Activated naive CD4-positive, alpha-beta T cell treated with anti-CD3 and anti-CD28 coated beads for 36 hours (primary cell): ENCODE results near the gene ZBTB43. TPM values are rescaled to one million over a fixed set of nuclear protein-coding genes. Genes with fewer than 3 reads are reported as not detected.

Experiments used
- CTCF ChIA-PET: fragments of 350-600 bp; sonication (Branson Sonifier 250); formaldehyde crosslinking; loops from one replicate; lab custom pipeline; 2021; ENCODE audit warnings: antibody characterized with exemption; lab: Charles Lee
- DNase-seq: peaks from one replicate; pipeline ENCODE4 v3.0.0-alpha.2; 2020
- H3K27ac Mint-ChIP-seq: one replicate; pipeline ENCODE4 v1.8.0; 2021; ENCODE audit warnings: mild to moderate bottlenecking, mixed read lengths
- H3K27me3 Mint-ChIP-seq: one replicate; pipeline ENCODE4 v1.8.0; 2021; ENCODE audit warnings: low read depth, mixed read lengths
- H3K36me3 Mint-ChIP-seq: one replicate; pipeline ENCODE4 v1.8.0; 2021; ENCODE audit warnings: low read depth, mixed read lengths
- H3K4me1 Mint-ChIP-seq: one replicate; pipeline ENCODE4 v1.8.0; 2021; ENCODE audit warnings: low read depth, mixed read lengths
- H3K4me3 Mint-ChIP-seq: one replicate; pipeline ENCODE4 v1.8.0; 2021; ENCODE audit warnings: mild to moderate bottlenecking, moderate library complexity, mixed read lengths
- H3K9me3 Mint-ChIP-seq: one replicate; pipeline ENCODE4 v1.8.0; 2021; ENCODE audit warnings: mixed read lengths
- intact Hi-C: fragments of 100-400 bp; cut with micrococcal nuclease; formaldehyde crosslinking; loops from one replicate; pipeline ENCODE4 v1.15.1; 2023
- total RNA-seq, 2 experiments: library from RNA; stranded (reverse); gene quantifications; one replicate each; pipeline ENCODE4 v1.2.3, GENCODE V29; 2021

Gene ZBTB43
- total RNA-seq, 2 experiments from 2014 or later, result 20.9 to 25.9 TPM

DNA sequence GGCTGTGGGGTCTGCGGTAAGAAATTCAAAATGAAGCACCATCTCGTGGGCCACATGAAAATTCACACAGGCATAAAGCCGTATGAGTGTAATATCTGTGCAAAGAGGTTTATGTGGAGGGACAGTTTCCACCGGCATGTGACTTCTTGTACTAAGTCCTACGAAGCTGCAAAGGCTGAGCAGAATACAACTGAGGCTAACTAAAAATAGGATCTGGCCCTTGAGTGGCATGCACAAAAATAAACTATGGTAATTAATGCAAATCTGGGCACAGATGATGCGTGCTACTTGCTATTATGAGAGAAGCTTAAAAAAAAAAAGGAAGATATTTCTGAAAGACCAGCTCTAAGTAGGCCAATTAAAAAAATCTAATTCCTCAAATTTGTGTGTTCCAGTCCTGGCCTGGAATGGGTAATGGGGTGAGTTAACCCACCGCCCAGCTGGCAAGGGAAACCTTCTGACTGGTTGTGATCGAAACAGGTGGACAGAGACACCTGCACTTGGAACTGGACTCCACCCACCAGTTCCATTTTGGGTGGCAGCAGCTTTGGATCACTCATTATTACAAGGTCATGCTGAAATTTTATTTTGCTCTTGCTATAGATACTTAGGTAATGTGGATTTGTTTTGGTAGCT lies 29.0 kb downstream of the ZBTB43 start:
- DNase-seq, result no peak
- intact Hi-C loops, result no loop called here
- peaks cover 20% of the 10 kb centered on the region for H3K4me1 Mint-ChIP-seq
- peaks cover 23% of the 10 kb centered on the region for H3K36me3 Mint-ChIP-seq
- H3K9me3 Mint-ChIP-seq, result no peaks in the 10 kb centered on the region
- H3K27me3 Mint-ChIP-seq, result no peaks in the 10 kb centered on the region
- no peak overlapping the region for H3K27ac Mint-ChIP-seq
- CTCF ChIA-PET, result interaction anchor here (0.7 to 1.0 kb wide), 2 partner anchors 14 to 33 kb away, joined by 3 to 4 read pairs; no protein-coding TSS in a partner anchor
- H3K4me3 Mint-ChIP-seq, result no peak overlapping the region

DNA sequence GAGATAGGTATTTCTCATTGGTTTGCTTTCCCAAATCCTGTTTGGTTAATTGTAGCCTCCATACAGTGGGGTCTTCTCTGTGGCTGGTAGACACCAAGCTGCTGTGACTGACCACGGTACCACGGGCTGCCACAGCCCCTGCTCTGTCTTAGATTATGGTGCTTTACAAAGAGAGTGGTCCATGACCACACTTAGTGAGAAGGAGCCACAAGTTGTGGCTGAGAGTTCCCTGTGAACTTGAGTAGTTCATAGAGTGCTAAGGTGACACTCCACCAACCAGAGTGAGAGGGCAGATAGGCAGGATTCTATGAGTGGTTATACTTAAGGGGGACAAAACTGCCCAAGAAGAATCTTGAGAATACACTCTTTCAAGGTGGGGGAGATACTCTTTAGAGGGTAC lies 29.8 kb downstream of the ZBTB43 start:
- H3K4me1 Mint-ChIP-seq, result peaks cover 23% of the 10 kb centered on the region
- no peaks in the 10 kb centered on the region for H3K9me3 Mint-ChIP-seq
- peaks cover 23% of the 10 kb centered on the region for H3K36me3 Mint-ChIP-seq
- intact Hi-C loops, result no loop called here
- no peak for DNase-seq
- no peaks in the 10 kb centered on the region for H3K27me3 Mint-ChIP-seq
- H3K4me3 Mint-ChIP-seq, result no peak overlapping the region
- H3K27ac Mint-ChIP-seq, result no peak overlapping the region
- CTCF ChIA-PET, result interaction anchor here (0.6 to 1.0 kb wide), 2 partner anchors 15 to 130 kb away, joined by 3 to 4 read pairs; no protein-coding TSS in a partner anchor

- Mint-ChIP-seq H3K27ac (no peak overlapping the region), H3K4me1 (peaks cover 19% of the 10 kb centered on the region), H3K9me3 (no peaks in the 10 kb centered on the region), H3K4me3 (no peak overlapping the region), H3K36me3 (peaks cover 23% of the 10 kb centered on the region), H3K27me3 (no peaks in the 10 kb centered on the region)
- intact Hi-C loops, result no loop called here
- CTCF ChIA-PET, result interaction anchor here (1.2 kb wide), 1 partner anchor 9 kb away, joined by 3 read pairs; no protein-coding TSS in a partner anchor
- no peak for DNase-seq
These were observed 31.4 kb downstream of the ZBTB43 start for GRCh38 chr9:126836216-126836615.

DNA sequence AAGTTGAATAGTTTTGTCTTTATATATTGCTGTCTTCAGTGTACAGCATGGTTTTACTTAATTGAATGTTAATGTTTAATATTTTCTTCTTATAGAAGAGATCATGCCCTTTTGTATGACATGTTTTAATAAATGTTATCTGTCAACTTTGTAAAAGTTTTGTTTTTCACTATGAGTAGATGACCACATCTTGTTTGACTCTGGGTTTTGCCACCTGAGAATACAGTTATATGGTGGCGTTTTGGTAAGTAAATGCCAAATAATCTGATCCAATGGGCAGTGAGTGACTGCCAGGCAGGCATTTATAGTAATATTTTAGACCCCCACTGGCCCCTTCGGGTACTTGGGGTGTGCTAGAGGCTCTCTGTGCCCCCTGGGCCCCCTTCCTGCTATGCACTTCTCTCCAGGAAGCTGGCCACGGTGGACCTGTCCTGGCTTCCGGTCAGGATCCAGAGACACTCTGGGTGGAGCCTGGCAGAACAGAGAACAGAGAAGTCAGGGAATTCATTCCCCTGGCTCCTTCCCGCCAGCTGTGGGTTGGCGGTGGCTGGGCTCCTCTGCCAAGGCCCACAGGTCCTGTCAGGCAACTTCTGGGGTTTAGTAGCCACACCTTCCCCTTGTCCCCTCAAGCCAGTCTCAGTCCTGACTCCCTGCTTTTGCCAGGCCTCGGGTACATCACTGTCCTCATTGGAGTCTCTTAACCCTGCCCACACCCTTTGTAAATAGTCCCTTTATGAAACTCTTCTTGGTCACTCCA lies 33.4 kb downstream of the ZBTB43 start:
- DNase-seq, result no peak
- no peaks in the 10 kb centered on the region for H3K9me3 Mint-ChIP-seq
- intact Hi-C loops, result no loop called here
- no peak overlapping the region for H3K4me3 Mint-ChIP-seq
- no peaks in the 10 kb centered on the region for H3K27me3 Mint-ChIP-seq
- peaks cover 19% of the 10 kb centered on the region for H3K36me3 Mint-ChIP-seq
- no peak overlapping the region for H3K27ac Mint-ChIP-seq
- H3K4me1 Mint-ChIP-seq, result peaks cover 19% of the 10 kb centered on the region
- CTCF ChIA-PET, result no interaction called here

- Mint-ChIP-seq H3K9me3 (no peaks in the 10 kb centered on the region), H3K27me3 (no peaks in the 10 kb centered on the region), H3K4me3 (no peak overlapping the region), H3K4me1 (peaks cover 21% of the 10 kb centered on the region), H3K36me3 (peaks cover 12% of the 10 kb centered on the region), H3K27ac (no peak overlapping the region)
- DNase-seq, result no peak
- CTCF ChIA-PET, result no interaction called here
- intact Hi-C loops, result no loop called here
These were observed 34.1 kb downstream of the ZBTB43 start for GRCh38 chr9:126838895-126839294.

GRCh38 chr9:126839301-126839700 lies 34.5 kb downstream of the ZBTB43 start:
- no peak for DNase-seq
- CTCF ChIA-PET, result no interaction called here
- H3K9me3 Mint-ChIP-seq, result no peaks in the 10 kb centered on the region
- H3K27ac Mint-ChIP-seq, result no peak overlapping the region
- no peaks in the 10 kb centered on the region for H3K27me3 Mint-ChIP-seq
- no peak overlapping the region for H3K4me3 Mint-ChIP-seq
- intact Hi-C loops, result no loop called here
- H3K4me1 Mint-ChIP-seq, result peaks cover 21% of the 10 kb centered on the region
- H3K36me3 Mint-ChIP-seq, result peaks cover 8% of the 10 kb centered on the region

DNA sequence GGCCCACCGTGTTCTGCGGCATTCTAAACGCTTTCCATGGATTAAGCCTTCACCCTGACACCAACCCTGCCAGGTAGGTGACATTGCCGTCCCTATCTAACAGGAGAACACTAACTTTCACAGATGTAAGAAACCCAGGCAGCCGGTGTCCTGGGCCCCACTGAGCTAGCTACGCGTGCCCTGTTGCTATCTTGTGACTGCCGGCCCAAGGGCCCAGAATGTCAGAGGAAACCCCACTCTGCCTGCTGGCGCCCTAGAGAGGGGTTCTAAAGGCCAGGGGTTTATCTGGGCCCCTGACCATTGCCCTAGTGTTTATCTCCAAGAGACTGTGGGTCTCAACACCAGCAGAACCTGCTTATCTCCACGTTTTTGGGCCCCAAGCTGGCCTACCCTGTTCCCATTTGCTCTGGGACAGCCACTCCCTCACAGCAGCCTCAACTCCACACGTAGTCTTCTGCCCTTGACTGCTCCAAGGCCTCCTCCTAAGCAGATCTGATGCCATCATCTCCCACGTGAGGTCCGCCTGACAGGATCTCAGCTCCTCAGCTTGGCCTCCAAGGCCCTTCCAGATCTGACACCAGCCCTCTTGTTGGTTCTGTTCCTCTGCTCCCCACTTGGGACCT lies 37.5 kb downstream of the ZBTB43 start:
- peaks cover 1% of the 10 kb centered on the region for H3K27me3 Mint-ChIP-seq
- H3K4me3 Mint-ChIP-seq, result no peak overlapping the region
- no peak overlapping the region for H3K27ac Mint-ChIP-seq
- CTCF ChIA-PET, result interaction anchor here (1.2 kb wide), 1 partner anchor 136 kb away, joined by 4 read pairs; no protein-coding TSS in a partner anchor
- peaks cover 1% of the 10 kb centered on the region for H3K36me3 Mint-ChIP-seq
- no peak for DNase-seq
- H3K9me3 Mint-ChIP-seq, result no peaks in the 10 kb centered on the region
- H3K4me1 Mint-ChIP-seq, result peaks cover 16% of the 10 kb centered on the region
- intact Hi-C loops, result no loop called here

GRCh38 chr9:126842977-126843799 lies 38.3 kb downstream of the ZBTB43 start:
- no peak for DNase-seq
- no peaks in the 10 kb centered on the region for H3K36me3 Mint-ChIP-seq
- H3K4me3 Mint-ChIP-seq, result no peak overlapping the region
- intact Hi-C loops, result no loop called here
- no peak overlapping the region for H3K27ac Mint-ChIP-seq
- no peaks in the 10 kb centered on the region for H3K9me3 Mint-ChIP-seq
- CTCF ChIA-PET, result interaction anchor here (0.8 to 1.2 kb wide), 3 partner anchors 17 to 137 kb away, joined by 4 to 5 read pairs (median 4); partner anchors contain the start of gene ZBTB34
- H3K27me3 Mint-ChIP-seq, result peaks cover 2% of the 10 kb centered on the region
- peaks cover 11% of the 10 kb centered on the region for H3K4me1 Mint-ChIP-seq

DNA sequence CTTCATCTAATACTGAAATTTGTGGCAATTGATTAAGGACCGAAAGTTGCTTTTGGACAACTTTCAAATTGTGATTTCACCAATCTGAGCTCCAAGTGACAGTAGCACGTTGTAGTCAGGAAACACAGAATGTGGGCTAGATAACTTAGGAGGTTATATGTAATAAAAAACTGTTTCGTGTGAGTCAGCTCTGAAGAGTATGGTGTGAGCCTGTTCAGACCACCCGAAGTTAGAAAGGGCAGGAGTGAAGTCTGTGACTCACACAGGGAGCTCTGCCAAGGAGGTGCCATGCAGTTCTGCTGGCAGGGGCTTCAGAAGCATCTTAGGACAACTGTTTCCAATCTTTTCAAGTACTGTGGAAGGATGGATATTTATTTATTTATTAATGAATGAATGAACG lies 39.2 kb downstream of the ZBTB43 start:
- H3K27ac Mint-ChIP-seq, result no peak overlapping the region
- peaks cover 8% of the 10 kb centered on the region for H3K4me1 Mint-ChIP-seq
- CTCF ChIA-PET, result interaction anchor here (0.5 to 1.2 kb wide), 3 partner anchors 16 to 391 kb away, joined by 3 to 5 read pairs (median 4); partner anchors contain the start of gene ZBTB34
- DNase-seq, result no peak
- H3K27me3 Mint-ChIP-seq, result peaks cover 2% of the 10 kb centered on the region
- no peaks in the 10 kb centered on the region for H3K36me3 Mint-ChIP-seq
- no peak overlapping the region for H3K4me3 Mint-ChIP-seq
- no peaks in the 10 kb centered on the region for H3K9me3 Mint-ChIP-seq
- intact Hi-C loops, result no loop called here

DNA sequence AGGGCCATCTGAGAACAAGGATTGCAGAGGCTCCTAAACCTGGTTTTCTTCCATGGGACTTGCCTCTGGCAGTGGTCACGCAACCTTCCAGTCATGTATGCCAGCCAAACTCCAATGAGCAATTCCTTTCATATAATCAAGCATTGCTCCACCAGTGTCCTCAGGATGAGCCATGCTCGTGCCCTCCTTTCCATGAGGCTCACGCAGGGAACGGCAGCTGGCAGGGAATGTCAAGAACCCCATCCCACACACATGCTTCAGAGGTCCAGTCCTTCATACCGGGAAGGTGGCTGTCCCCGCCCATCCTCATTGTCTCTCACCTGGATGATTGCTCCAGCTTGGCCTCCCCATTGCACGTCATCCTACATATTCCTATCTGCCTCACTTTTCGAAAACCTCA lies 42.2 kb downstream of the ZBTB43 start:
- intact Hi-C loops, result no loop called here
- Mint-ChIP-seq H3K4me3 (no peak overlapping the region), H3K9me3 (no peaks in the 10 kb centered on the region), H3K36me3 (no peaks in the 10 kb centered on the region), H3K27me3 (peaks cover 8% of the 10 kb centered on the region), H3K27ac (no peak overlapping the region), H3K4me1 (peaks cover 2% of the 10 kb centered on the region)
- CTCF ChIA-PET, result interaction anchor here (0.9 kb wide), 1 partner anchor 12 kb away, joined by 3 read pairs; no protein-coding TSS in a partner anchor
- no peak for DNase-seq

DNA sequence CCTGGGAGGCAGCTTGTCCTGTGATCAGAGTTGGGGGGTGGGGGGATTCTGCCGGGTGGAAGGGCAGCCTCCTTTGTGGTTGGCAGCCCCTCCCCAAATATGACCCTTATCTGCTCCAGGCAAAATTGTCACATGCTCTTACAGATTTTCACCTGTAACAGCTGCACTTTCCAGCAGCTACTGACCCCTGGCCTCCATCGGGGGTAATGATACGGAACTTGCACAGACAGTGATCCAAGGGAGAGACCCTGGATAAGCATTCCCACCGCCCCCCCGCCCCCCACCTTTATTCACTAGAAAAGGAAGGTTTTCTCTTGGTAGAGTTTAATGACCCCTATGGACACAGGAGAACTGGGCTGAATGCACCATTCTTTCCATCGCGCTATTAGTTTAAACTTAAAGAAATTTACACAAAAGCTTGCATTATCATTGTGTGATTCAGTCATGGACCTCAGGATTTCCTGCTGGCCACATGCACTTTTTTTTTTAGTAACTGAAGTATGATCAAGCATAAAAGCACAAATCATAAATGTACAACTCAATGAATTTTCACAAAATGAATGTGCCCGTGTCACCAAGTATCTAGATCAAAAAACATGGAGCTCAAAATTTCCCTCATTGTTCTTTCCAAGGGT lies 44.9 kb downstream of the ZBTB43 start:
- H3K4me1 Mint-ChIP-seq, result no peaks in the 10 kb centered on the region
- no peak overlapping the region for H3K27ac Mint-ChIP-seq
- H3K27me3 Mint-ChIP-seq, result peaks cover 12% of the 10 kb centered on the region
- CTCF ChIA-PET, result interaction anchor here (0.7 to 2.6 kb wide), 3 partner anchors 10 to 64 kb away, joined by 3 to 13 read pairs (median 3); partner anchors contain the start of gene ZBTB34
- no peak for DNase-seq
- H3K36me3 Mint-ChIP-seq, result no peaks in the 10 kb centered on the region
- H3K9me3 Mint-ChIP-seq, result no peaks in the 10 kb centered on the region
- H3K4me3 Mint-ChIP-seq, result no peak overlapping the region
- intact Hi-C loops, result no loop called here
